Measurements from ENCODE around the gene PDGFRB. TPM values are rescaled to one million over a fixed set of nuclear protein-coding genes. Genes with fewer than 3 reads are reported as not detected.

Gene PDGFRB
- polyA plus RNA-seq, 3 donors = 118 to 152 (median 152) TPM

DNA sequence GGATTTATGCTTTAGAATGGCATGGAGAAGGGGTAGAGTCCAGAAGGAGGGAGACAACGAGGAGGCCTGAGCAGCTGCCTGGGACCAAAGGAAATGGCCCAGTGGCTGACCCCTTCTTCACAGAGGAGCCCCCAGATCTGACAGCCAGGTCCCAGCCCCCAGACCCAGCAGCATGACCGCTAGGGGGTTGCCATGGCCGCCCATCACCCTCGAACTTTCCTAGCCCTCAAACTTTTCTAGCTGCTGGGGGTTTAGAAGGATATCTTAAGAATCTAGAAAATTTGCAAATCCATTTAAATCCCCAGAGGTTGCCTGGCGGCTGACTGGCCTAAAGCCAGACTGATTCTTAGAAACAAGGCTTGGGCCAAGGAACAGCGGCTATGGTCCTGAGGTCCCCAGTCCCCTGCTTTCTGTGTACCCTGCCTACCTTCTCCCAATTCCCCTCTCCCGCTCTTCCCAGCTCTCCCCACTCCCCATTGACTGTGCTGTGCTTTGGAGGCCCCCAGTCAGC, 972 bp downstream of the PDGFRB start:
- DNase-seq (ENCODE audit: extremely low read depth in 1 of 11, low read depth in 9 of 11, low spot score in 4 of 11) = no peak

DNA sequence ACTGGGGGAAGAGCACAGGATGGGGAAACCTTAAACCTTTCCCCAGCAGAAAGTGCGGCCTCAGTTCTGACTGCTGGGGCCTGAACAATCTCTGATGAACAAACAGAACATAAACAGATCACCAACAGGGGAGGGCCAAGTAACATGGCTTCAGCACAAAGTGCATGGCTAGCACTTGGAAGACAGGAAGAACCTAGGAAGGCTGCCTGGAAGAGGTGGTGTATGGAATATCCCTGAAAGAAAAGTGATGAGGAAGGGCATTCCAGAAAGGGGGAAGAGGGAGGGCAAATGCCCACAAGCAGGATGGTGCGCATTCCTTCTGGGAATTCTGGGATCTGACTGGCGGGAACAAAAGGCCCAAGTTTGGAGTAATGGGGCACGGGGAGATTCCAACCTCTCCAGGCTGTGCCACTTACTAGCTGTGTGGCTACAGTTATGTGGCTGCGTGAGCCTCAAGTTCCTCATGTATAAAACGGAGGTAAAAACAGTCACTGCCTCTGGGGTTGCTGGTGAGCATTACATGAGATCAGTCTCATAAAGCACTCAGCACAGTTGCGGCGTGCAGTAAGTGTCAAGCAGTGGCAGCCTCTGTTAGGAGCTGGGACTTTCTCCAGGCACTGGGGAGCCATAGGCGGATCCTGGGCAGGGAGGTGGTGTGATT, 1.6 kb downstream of the PDGFRB start:
- DNase-seq (ENCODE audit: extremely low read depth in 1 of 11, low read depth in 9 of 11, low spot score in 4 of 11) = no peak

DNA sequence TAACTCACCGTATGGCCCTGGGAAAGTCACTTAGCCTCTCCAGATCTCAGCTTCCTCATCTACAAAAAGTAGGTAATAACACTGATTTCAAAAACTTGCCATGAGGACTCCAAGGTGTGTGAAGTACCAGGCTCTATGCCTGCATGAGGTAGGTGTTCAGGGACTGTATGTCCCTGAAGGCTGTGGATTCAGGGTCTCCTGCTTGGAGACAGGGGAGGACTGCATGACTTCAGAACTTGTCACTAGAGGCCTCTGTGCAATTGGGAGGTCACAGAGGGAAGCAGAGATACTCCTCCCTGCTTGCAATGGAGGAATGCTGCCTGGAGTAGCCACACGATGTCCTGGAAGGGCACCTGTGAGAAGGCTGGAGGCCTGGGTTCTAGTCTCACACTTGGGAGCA, 2.2 kb downstream of the PDGFRB start:
- no peak for DNase-seq (ENCODE audit: extremely low read depth in 1 of 11, low read depth in 9 of 11, low spot score in 4 of 11)

- no peak for DNase-seq (ENCODE audit: extremely low read depth in 1 of 11, low read depth in 9 of 11, low spot score in 4 of 11)
Measured at GRCh38 chr5:150152636-150153462, 2.8 kb downstream of the PDGFRB start.

GRCh38 chr5:150149618-150150017, 6.0 kb downstream of the PDGFRB start:
- DNase-seq (ENCODE audit: extremely low read depth in 1 of 11, low read depth in 9 of 11, low spot score in 4 of 11) = no peak

DNA sequence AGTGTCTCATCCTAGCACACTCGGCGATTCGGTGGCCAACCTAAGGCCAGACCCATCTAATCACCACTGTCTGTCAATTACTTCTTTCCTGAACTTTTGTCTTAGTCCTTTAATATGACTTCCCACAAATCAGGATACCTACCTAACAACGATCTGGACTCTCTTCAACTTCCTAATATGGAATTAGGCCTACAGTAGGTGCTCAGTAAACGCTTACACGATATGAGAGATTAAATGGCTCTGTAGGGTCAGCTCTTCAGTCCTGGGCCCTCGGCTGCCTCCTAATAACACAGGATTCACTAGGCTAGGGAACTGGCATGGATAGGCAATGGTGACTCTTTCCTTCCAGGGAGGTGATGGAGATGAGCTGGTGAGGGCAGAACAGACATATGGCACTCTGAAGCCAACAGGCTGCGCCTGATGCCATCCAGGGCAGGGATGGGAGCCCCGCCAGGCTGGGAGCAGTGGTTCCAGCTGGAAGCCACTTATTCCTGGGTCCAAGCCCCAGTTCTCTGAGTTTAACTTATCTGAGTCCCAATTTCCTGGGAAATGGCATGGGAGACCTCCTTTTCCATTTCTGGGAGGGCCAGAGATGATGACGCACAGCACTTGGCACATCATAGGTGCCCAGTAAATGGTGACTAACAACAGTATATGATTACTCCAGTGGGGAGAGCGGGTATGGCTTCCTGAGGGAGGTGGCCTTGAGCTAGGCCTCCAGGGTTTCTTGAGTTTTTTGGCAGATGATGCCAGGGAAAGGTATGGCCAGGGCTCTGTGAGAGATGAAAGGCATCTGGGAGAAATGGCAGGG, 7.3 kb downstream of the PDGFRB start:
- DNase-seq (ENCODE audit: extremely low read depth in 1 of 11, low read depth in 9 of 11, low spot score in 4 of 11) = no peak

DNA sequence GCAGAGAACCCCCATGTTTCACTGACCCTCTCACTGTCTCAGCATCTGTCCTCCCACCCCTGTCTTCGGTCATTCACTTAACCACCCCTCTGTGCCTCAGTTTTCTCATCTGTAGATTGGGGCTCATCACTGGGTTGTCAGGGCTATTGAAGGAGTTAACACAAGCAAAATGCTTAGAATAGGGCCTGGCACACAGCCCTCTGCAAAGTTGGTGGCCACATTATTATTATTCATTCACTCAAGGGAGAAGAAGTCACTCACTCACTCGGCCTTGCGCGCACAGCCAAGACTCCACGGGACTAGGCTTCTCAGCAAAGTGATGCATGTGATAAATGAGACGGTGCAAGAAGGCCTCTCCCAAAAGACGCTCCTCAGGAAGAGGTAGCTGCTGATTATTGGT, 8.0 kb downstream of the PDGFRB start:
- DNase-seq (ENCODE audit: extremely low read depth in 1 of 11, low read depth in 9 of 11, low spot score in 4 of 11) = no peak

DNA sequence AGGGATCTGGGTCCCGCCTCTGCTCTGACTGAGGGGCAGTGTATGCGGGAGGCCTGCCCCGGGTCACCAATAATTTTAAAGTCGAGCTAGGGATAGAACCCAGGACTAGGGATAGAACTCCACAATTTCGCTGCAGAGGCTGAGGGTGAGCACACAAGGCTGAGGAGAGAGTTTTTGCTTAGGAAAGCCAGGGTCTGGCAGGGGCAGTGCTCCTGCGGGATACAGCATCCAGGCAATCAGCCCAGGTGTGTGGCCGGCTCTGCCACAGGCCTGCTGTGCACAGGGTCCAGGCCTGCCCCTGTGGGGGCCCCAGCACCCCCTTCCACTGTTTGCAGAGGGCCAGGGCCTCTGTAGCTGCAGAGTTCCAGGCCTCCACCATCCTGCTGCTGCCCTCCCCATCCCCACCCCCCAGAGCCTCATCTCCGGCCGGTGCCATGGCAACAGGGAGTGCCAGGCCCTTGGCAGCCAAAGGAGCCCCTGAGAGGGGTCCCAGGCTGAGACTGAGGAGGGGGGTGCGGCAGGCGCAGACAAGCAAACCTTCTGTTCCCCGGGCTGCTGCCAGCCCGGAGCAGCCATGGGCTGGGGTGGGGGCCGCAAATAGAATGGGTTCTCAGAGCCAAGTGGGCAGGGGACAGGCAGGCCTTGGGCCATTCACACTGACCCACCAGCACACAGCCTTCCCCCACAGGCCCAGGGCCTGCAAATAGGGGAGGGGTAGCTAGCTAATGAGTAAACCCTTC, 8.6 kb downstream of the PDGFRB start:
- no peak for DNase-seq (ENCODE audit: extremely low read depth in 1 of 11, low read depth in 9 of 11, low spot score in 4 of 11)

DNA sequence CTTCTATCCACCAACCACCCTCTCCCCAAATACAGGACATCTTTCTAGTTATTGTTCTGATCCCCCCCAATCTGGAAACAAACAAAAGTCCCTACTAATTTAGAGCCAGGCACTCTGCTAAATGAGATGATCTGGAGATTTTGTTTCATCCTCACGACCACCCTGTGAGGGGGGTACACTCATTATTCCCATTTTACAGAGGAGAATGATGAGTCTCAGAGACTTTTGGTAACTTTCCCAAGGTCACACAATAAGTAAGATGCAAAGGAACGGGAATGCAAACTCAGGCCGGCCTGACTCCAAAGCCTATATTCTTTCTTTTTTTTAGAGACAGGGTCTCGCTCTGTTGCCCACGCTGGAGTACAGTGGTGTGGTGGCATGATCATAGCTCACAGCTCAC, 9.4 kb downstream of the PDGFRB start:
- no peak for DNase-seq (ENCODE audit: extremely low read depth in 1 of 11, low read depth in 9 of 11, low spot score in 4 of 11)

GRCh38 chr5:150144879-150145278, 10.8 kb downstream of the PDGFRB start:
- no peak for DNase-seq (ENCODE audit: extremely low read depth in 1 of 11, low read depth in 9 of 11, low spot score in 4 of 11)

- DNase-seq (ENCODE audit: extremely low read depth in 1 of 11, low read depth in 9 of 11, low spot score in 4 of 11) = peak in 3 of 11 donors; percentile 68 to 74 (median 69)
Measured at GRCh38 chr5:150144246-150144801, 11.3 kb downstream of the PDGFRB start.

DNA sequence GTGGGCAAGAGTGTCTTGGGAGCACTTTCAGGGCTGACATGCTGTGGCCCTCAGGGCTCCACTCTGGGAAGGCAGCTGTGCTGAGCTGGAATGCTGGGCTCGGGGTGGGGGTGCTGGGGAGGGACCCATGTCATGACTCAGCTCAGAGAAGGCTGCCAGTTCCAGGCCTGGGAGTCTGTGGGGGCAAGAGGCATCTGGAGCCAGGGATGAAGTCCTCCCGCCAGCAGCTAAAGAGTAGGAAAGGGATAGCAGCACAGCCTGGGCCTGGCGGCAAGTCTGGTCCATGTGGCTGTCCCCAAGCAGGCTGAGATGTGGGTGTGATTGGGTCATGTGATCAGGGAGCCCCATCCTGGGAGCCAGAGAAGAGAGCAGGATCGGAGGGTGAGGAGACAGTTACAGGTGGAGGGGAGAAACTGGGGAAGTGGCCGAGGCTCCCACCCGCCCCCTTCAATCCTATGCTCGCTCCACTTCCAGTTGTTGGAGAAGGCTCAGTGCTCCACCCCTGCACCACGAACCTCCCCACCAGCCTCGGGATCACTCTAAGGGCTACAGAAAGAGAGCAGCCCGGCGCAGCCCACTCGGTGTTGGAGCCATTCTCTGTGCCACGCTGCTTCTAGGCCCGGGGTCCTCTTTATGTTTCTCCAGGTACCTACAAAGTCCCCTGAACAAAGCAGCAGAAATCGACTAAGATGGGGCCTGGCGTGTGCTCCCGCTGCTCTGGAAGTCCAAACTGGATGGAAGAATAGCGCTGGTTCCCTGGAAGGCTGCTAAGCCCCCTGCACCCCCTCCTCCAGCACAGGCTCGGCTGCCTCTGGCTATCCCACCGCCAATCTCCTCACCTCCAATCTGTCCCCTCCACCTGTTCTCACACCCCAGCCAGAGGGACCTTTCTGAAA, 12.0 kb downstream of the PDGFRB start:
- no peak for DNase-seq (ENCODE audit: extremely low read depth in 1 of 11, low read depth in 9 of 11, low spot score in 4 of 11)

GRCh38 chr5:150142959-150143349, 12.7 kb downstream of the PDGFRB start:
- DNase-seq (ENCODE audit: extremely low read depth in 1 of 11, low read depth in 9 of 11, low spot score in 4 of 11) = no peak

GRCh38 chr5:150142185-150142958, 13.3 kb downstream of the PDGFRB start:
- no peak for DNase-seq (ENCODE audit: extremely low read depth in 1 of 11, low read depth in 9 of 11, low spot score in 4 of 11)

GRCh38 chr5:150141544-150142184, 14.0 kb downstream of the PDGFRB start:
- no peak for DNase-seq (ENCODE audit: extremely low read depth in 1 of 11, low read depth in 9 of 11, low spot score in 4 of 11)

DNA sequence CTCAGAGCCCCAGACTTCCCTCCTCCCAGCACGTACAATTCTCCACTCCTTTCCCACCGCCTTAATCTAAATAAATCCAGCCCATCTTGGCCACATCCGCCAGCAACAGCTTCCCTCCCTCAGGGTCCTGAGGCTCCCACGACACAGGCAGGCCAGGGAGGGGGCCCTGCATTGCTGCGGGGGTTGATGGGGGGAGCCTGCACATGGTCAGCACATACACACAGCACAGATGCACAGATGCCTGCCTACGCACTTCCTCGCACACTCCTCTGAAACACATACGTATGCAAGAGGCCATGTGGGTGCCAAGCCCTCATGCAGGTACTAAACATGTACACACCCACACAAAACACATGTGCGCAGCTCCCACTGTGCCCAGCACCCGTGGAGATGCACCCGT, 14.8 kb downstream of the PDGFRB start:
- peak in 5 of 11 donors; percentile 59 to 80 (median 74) for DNase-seq (ENCODE audit: extremely low read depth in 1 of 11, low read depth in 9 of 11, low spot score in 4 of 11)

Measured in renal cortex interstitium (tissue), 11 donors.